H1 (cell line): Measurements from ENCODE around the gene PRKN. TPM values are rescaled to one million over a fixed set of nuclear protein-coding genes. Genes with fewer than 3 reads are reported as not detected.

ENCODE experiments used
- CTCF ChIA-PET: fragments of 300-600 bp; sonication (Branson Sonifier 250); formaldehyde crosslinking; loops from one replicate; lab custom pipeline; 2021; ENCODE audit not compliant: partially characterized antibody; lab: Charles Lee
- POLR2A ChIA-PET: fragments of 300-600 bp; sonication (Branson Sonifier 250); formaldehyde crosslinking; loops from one replicate; lab custom pipeline; 2021; ENCODE audit warnings: inconsistent platforms; ENCODE audit not compliant: partially characterized antibody; lab: Charles Lee
- DNase-seq, 2 experiments: peaks; one replicate each; pipeline versions ENCODE4 v3.0.0 to v3.0.0-alpha.2; 2010 to 2022; ENCODE audit warnings: low spot score in 2 of 2, low read depth in 1 of 2, mixed read lengths in 1 of 2
- FAIRE-seq: peaks from 2 replicates; lab custom pipeline; 2011; peaks lifted over from hg19 to GRCh38; lab: Jason Lieb, UNC
- H2AFZ ChIP-seq: 2 replicates; pipeline ENCODE4 v1.8.1; 2012; ENCODE audit warnings: low read length, inconsistent platforms
- H2AK5ac ChIP-seq: 2 replicates; pipeline ENCODE4 v1.6.1; 2013; ENCODE audit warnings: low read depth, low read length
- H2BK120ac ChIP-seq: replicated peaks from 2 replicates; pipeline ENCODE3; 2013; ENCODE audit warnings: low read depth, low read length, inconsistent platforms
- H2BK12ac ChIP-seq: 2 replicates; pipeline ENCODE4 v1.6.1; 2013; ENCODE audit warnings: low read depth, low read length
- H2BK15ac ChIP-seq: 2 replicates; pipeline ENCODE4 v1.6.1; 2013; ENCODE audit warnings: low read length
- H2BK20ac ChIP-seq: 2 replicates; pipeline ENCODE4 v1.6.1; 2013; ENCODE audit warnings: low read length
- H2BK5ac ChIP-seq: 2 replicates; pipeline ENCODE4 v1.6.1; 2013; ENCODE audit warnings: low read depth, low read length
- H3K14ac ChIP-seq: 2 replicates; pipeline ENCODE4 v1.6.1; 2013; ENCODE audit warnings: inconsistent platforms; ENCODE audit not compliant: insufficient read length
- H3K18ac ChIP-seq: 2 replicates; pipeline ENCODE4 v1.6.1; 2013; ENCODE audit warnings: low read length; ENCODE audit errors: extremely low read depth
- H3K23ac ChIP-seq: 2 replicates; pipeline ENCODE4 v1.6.1; 2013; ENCODE audit warnings: inconsistent platforms; ENCODE audit not compliant: insufficient read length
- H3K23me2 ChIP-seq: 2 replicates; pipeline ENCODE4 v1.6.1; 2013; ENCODE audit warnings: low read depth, low read length
- H3K27ac ChIP-seq: 2 replicates; pipeline ENCODE4 v1.6.1; 2011; ENCODE audit warnings: low read depth, low read length, inconsistent platforms
- H3K27me3 ChIP-seq, 4 experiments: replicated peaks in 1 of 4; 1 replicate in 1 of 4; 2 replicates in 3 of 4; pipeline versions ENCODE4 v1.6.1 to v1.8.1; 2011 to 2013; ENCODE audit warnings: low read length in 3 of 4, mild to moderate bottlenecking in 3 of 4, inconsistent platforms in 2 of 4, mixed read lengths in 2 of 4, moderate library complexity in 1 of 4; ENCODE audit not compliant: control insufficient read depth in 3 of 4, insufficient read depth in 3 of 4; ENCODE audit errors: extremely low read depth in 1 of 4
- H3K36me3 ChIP-seq, 4 experiments: 2 replicates each; pipeline versions ENCODE4 v1.6.1 to v1.8.1; 2011 to 2013; ENCODE audit warnings: mild to moderate bottlenecking in 4 of 4, low read length in 3 of 4, moderate library complexity in 2 of 4, control low read depth in 1 of 4, inconsistent platforms in 1 of 4; ENCODE audit not compliant: insufficient read depth in 4 of 4, control insufficient read depth in 2 of 4
- H3K4ac ChIP-seq: replicated peaks from 2 replicates; pipeline ENCODE3; 2013; ENCODE audit warnings: low read length, low read depth, mixed read lengths, inconsistent platforms; ENCODE audit not compliant: insufficient read length
- H3K4me1 ChIP-seq, 4 experiments: replicated peaks in 1 of 4; 1 replicate in 1 of 4; 2 replicates in 3 of 4; pipeline versions ENCODE4 v1.6.1 to v1.8.1; 2011 to 2013; ENCODE audit warnings: low read length in 3 of 4, inconsistent platforms in 2 of 4, mixed read lengths in 1 of 4; ENCODE audit not compliant: insufficient read depth in 4 of 4, control insufficient read depth in 3 of 4
- H3K4me2 ChIP-seq, 2 experiments: 2 replicates each; pipeline versions ENCODE4 v1.6.1 to v1.8.1; 2011 to 2013; ENCODE audit warnings: low read depth in 2 of 2, low read length in 2 of 2, control low read depth in 1 of 2, inconsistent platforms in 1 of 2, mild to moderate bottlenecking in 1 of 2; ENCODE audit not compliant: insufficient read depth in 1 of 2
- H3K4me3 ChIP-seq, 4 experiments: fragments of 200-600, 300-600 bp in 1 of 4; sonication (generic), shearing (Covaris generic), sonication (Bioruptor Twin) in 1 of 4; 2 replicates each; pipeline versions ENCODE4 v1.5.1 to v1.8.1; 2011 to 2016; ENCODE audit warnings: low read length in 4 of 4, low read depth in 3 of 4, control low read depth in 2 of 4, inconsistent platforms in 2 of 4, mild to moderate bottlenecking in 2 of 4, mixed read lengths in 1 of 4, moderate library complexity in 1 of 4; ENCODE audit not compliant: insufficient read depth in 2 of 4; ENCODE audit errors: extremely low read depth in 1 of 4
- H3K56ac ChIP-seq: replicated peaks from 2 replicates; pipeline ENCODE3; 2013; ENCODE audit warnings: low read depth, mild to moderate bottlenecking, mixed read lengths, low read length, inconsistent platforms; ENCODE audit not compliant: insufficient read length
- H3K79me1 ChIP-seq: 2 replicates; pipeline ENCODE4 v1.6.1; 2013; ENCODE audit warnings: low read depth, low read length, control low read depth
- H3K79me2 ChIP-seq, 2 experiments: 2 replicates each; pipeline versions ENCODE4 v1.6.1 to v1.8.1; 2012 to 2013; ENCODE audit warnings: low read length in 2 of 2, mild to moderate bottlenecking in 2 of 2, inconsistent platforms in 1 of 2; ENCODE audit not compliant: insufficient read depth in 2 of 2, control insufficient read depth in 1 of 2
- H3K9ac ChIP-seq, 4 experiments: replicated peaks in 1 of 4; 1 replicate in 1 of 4; 2 replicates in 3 of 4; pipeline versions ENCODE4 v1.6.1 to v1.8.1; 2011 to 2013; ENCODE audit warnings: low read depth in 3 of 4, low read length in 3 of 4, control low read depth in 2 of 4, mild to moderate bottlenecking in 2 of 4, moderate library complexity in 2 of 4, inconsistent platforms in 1 of 4; ENCODE audit errors: extremely low read depth in 1 of 4
- H3K9me3 ChIP-seq, 2 experiments: 2 replicates each; pipeline versions ENCODE4 v1.6.1 to v1.8.1; 2012 to 2013; ENCODE audit warnings: mild to moderate bottlenecking in 2 of 2, moderate library complexity in 2 of 2, control low read depth in 1 of 2, inconsistent platforms in 1 of 2, low read depth in 1 of 2, low read length in 1 of 2, mixed read lengths in 1 of 2; ENCODE audit not compliant: insufficient read depth in 2 of 2
- H4K20me1 ChIP-seq, 2 experiments: replicated peaks in 1 of 2; 2 replicates each; pipeline versions ENCODE3 to v1.8.1; 2011 to 2013; ENCODE audit warnings: inconsistent platforms in 2 of 2, low read length in 2 of 2, mild to moderate bottlenecking in 1 of 2; ENCODE audit not compliant: insufficient read depth in 2 of 2, control insufficient read depth in 1 of 2
- H4K5ac ChIP-seq: 2 replicates; pipeline ENCODE4 v1.6.1; 2013; ENCODE audit warnings: low read length, low read depth, mixed read lengths, inconsistent platforms; ENCODE audit not compliant: insufficient read length
- H4K8ac ChIP-seq: 2 replicates; pipeline ENCODE4 v1.8.0; 2013; ENCODE audit warnings: mild to moderate bottlenecking, moderate library complexity, low read length, inconsistent platforms; ENCODE audit not compliant: insufficient read depth; ENCODE audit errors: extremely low read depth
- H4K91ac ChIP-seq: replicated peaks from 2 replicates; pipeline ENCODE3; 2013; ENCODE audit warnings: low read length, mixed read lengths, inconsistent platforms; ENCODE audit not compliant: insufficient read length
- KDM5A ChIP-seq: fragments of 200-600 bp; IDR thresholded peaks from 2 replicates; pipeline ENCODE4 v1.7.1; 2012; ENCODE audit warnings: mild to moderate bottlenecking, low read length, inconsistent platforms, mixed read lengths
- RAD21 ChIP-seq, 2 experiments: IDR thresholded peaks in 1 of 2; conservative IDR thresholded peaks in 1 of 2; 2 replicates each; pipeline ENCODE4 v1.6.1; 2011; ENCODE audit warnings: low read depth in 2 of 2, low read length in 2 of 2, improper control_type of control experiment in 1 of 2, inconsistent platforms in 1 of 2, mild to moderate bottlenecking in 1 of 2, moderate library complexity in 1 of 2
- SAP30 ChIP-seq: fragments of 300-600 bp; sonication (generic); IDR thresholded peaks from 2 replicates; pipeline ENCODE4 v1.7.1; 2012; ENCODE audit warnings: low read length, moderate library complexity, mild to moderate bottlenecking, inconsistent platforms; ENCODE audit not compliant: insufficient read depth, insufficient replicate concordance
- WGBS, 2 experiments: shearing (Covaris generic) in 1 of 2; methylation state at CpG; one replicate each; pipeline versions ENCODE4 v1.1.6 to v1.1.7; 2013 to 2015; ENCODE audit warnings: low lambda C conversion rate in 2 of 2, mixed read lengths in 2 of 2, inconsistent platforms in 1 of 2, low coverage in 1 of 2, missing lambda C conversion rate in 1 of 2; ENCODE audit not compliant: insufficient replicate concordance in 2 of 2, insufficient coverage in 1 of 2, insufficient read length in 1 of 2; ENCODE audit errors: extremely low coverage in 1 of 2, missing lambda C conversion rate in 1 of 2; 5-methylcytosine and 5-hydroxymethylcytosine counted together
- polyA plus RNA-seq, 7 experiments: library from polyadenylated mRNA; depleted of rRNA in 3 of 7; stranded (reverse) in 5 of 7; unstranded in 2 of 7; fragments of >200 nt in 5 of 7; fragments of 200-250 nt in 2 of 7; gene quantifications; 1 replicate in 5 of 7; 2 replicates in 1 of 7; 4 replicates in 1 of 7; pipeline versions ENCODE4 v1.2.1 to v1.2.3, GENCODE V29; 2011 to 2013; ENCODE audit warnings: missing spikeins in 2 of 7, mixed read lengths in 2 of 7
- total RNA-seq: library from RNA; stranded (reverse); fragmentation: NEBNext Ultra II Directional; extraction: Animal tissue kit (Norgen Biotek cat#: 25700); gene quantifications from 2 replicates; pipeline ENCODE4 v1.2.1, GENCODE V29; 2021

The PRKN gene
- total and polyA plus RNA-seq, 2 of the 8 experiments (the other 6 are each of a cell fraction or from before 2014, with no cell fraction given): 0.13 to 0.29 TPM

DNA sequence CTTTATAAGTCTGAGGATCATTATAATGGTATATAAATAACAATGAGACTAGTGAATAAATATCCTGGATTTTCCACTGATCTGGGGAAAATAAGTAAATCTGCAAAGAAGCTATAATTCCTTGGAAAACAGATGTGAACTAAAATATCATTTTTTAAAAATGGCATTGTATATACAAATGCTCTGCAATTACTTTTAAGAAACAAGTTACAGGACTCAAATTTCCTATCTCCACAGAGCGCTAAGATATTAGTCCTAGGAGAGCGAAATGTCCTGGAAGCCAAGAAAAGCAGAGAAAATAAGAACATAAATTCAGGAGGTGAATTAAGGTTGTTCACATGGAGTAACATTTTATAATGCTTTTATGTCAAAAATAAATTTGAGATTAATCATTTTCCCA is 61.3 kb downstream of the PRKN start:
- no peak overlapping the region for H3K4ac ChIP-seq
- H3K79me1 ChIP-seq: no peaks in the 10 kb centered on the region
- H4K20me1 ChIP-seq: no peaks in the 10 kb centered on the region
- H3K4me2 ChIP-seq: no peak overlapping the region
- no peak overlapping the region for H3K56ac ChIP-seq
- H2BK12ac ChIP-seq: no peak overlapping the region
- H3K9ac ChIP-seq: no peak overlapping the region
- H2BK20ac ChIP-seq: no peak overlapping the region
- H2BK15ac ChIP-seq: no peak overlapping the region
- POLR2A ChIA-PET: no interaction called here
- H3K79me2 ChIP-seq: no peaks in the 10 kb centered on the region
- H2BK5ac ChIP-seq: no peak overlapping the region
- H2BK120ac ChIP-seq: no peak overlapping the region
- no peak overlapping the region for H3K23ac ChIP-seq
- DNase-seq (no peak), FAIRE-seq (no peak)
- H4K5ac ChIP-seq: no peak overlapping the region
- CTCF ChIA-PET: no interaction called here
- whole genome bisulfite sequencing, 2 experiments: 97% methylated on average over 2 of the region's 2 CpGs; no CpG with 5 or more reads in 1 of the 2 experiments
- H3K36me3 ChIP-seq: no peaks in the 10 kb centered on the region; a peak in 1 of 8 replicates
- H3K4me1 ChIP-seq: no peaks in the 10 kb centered on the region
- H2AK5ac ChIP-seq: no peak overlapping the region
- H4K8ac ChIP-seq: no peak overlapping the region
- no peaks in the 10 kb centered on the region for H3K27me3 ChIP-seq
- H2AFZ ChIP-seq: no peak overlapping the region
- no peaks in the 10 kb centered on the region; the same call in 1 of the 2 replicates for H3K23me2 ChIP-seq
- H3K9me3 ChIP-seq: no peaks in the 10 kb centered on the region
- no peak overlapping the region for H3K18ac ChIP-seq
- H3K27ac ChIP-seq: no peak overlapping the region
- H3K14ac ChIP-seq: no peak overlapping the region
- H3K4me3 ChIP-seq: no peak overlapping the region
- H4K91ac ChIP-seq: no peak overlapping the region
- TF ChIP-seq KDM5A (no peak), RAD21 (IDR thresholded peaks at IDR 0.05 in 1 of 2, conservative IDR thresholded peaks at IDR 0.05 in 1 of 2; ENCODE audit: low read depth in 2 of 2, low read length in 2 of 2) (no peak), SAP30 (no peak)
